PFSK-1 (cell line): ENCODE data around the gene USP53.

ENCODE experiments used
- FOXP2 ChIP-seq: optimal IDR thresholded peaks from 2 replicates; pipeline ENCODE3; 2011; ENCODE audit warnings: borderline replicate concordance, control low read depth, inconsistent platforms; ENCODE audit not compliant: insufficient read depth; ENCODE audit errors: extremely low read length, extremely low read depth
- POLR2AphosphoS5 ChIP-seq: IDR thresholded peaks from 2 replicates; pipeline ENCODE4 v1.6.1; 2012; ENCODE audit warnings: low read depth, mild to moderate bottlenecking, control low read depth, low read length, moderate library complexity
- REST ChIP-seq, 2 experiments: IDR thresholded peaks; 2 replicates each; pipeline versions ENCODE4 v1.6.1 to v1.8.0; 2011 to 2012; ENCODE audit warnings: low read depth in 2 of 2, low read length in 2 of 2, control low read depth in 1 of 2, inconsistent platforms in 1 of 2, mild to moderate bottlenecking in 1 of 2, moderate library complexity in 1 of 2; ENCODE audit not compliant: insufficient read depth in 1 of 2
- SIN3A ChIP-seq: IDR thresholded peaks from 2 replicates; pipeline ENCODE4 v1.6.1; 2012; ENCODE audit warnings: mild to moderate bottlenecking, low read length, moderate library complexity, borderline replicate concordance; ENCODE audit not compliant: insufficient read depth
- TAF1 ChIP-seq: IDR thresholded peaks from 2 replicates; pipeline ENCODE4 v1.6.1; 2012; ENCODE audit warnings: low read length, control low read depth, borderline replicate concordance; ENCODE audit not compliant: insufficient read depth

The USP53 gene

GRCh38 chr4:119284876-119285780 is 72.6 kb downstream of the USP53 start:
- no peak for TF ChIP-seq REST (IDR thresholded peaks at IDR 0.05; ENCODE audit: insufficient read depth in 1 of 2, low read depth in 2 of 2, low read length in 2 of 2)
- TF ChIP-seq POLR2AphosphoS5, result no peak
- no peak for TF ChIP-seq SIN3A
- no peak for TF ChIP-seq FOXP2
- TF ChIP-seq TAF1, result no peak

- TF ChIP-seq REST (IDR thresholded peaks at IDR 0.05; ENCODE audit: insufficient read depth in 1 of 2, low read depth in 2 of 2, low read length in 2 of 2) (no peak), TAF1 (no peak), FOXP2 (no peak), POLR2AphosphoS5 (no peak), SIN3A (no peak)
Observed at GRCh38 chr4:119286377-119287002, 74.0 kb downstream of the USP53 start.

GRCh38 chr4:119289313-119289712 is 76.8 kb downstream of the USP53 start:
- TF ChIP-seq TAF1, result no peak
- no peak for TF ChIP-seq POLR2AphosphoS5
- TF ChIP-seq SIN3A, result no peak
- TF ChIP-seq FOXP2, result no peak
- no peak for TF ChIP-seq REST (IDR thresholded peaks at IDR 0.05; ENCODE audit: insufficient read depth in 1 of 2, low read depth in 2 of 2, low read length in 2 of 2)

- TF ChIP-seq TAF1 (no peak), SIN3A (no peak), POLR2AphosphoS5 (no peak), REST (IDR thresholded peaks at IDR 0.05; ENCODE audit: insufficient read depth in 1 of 2, low read depth in 2 of 2, low read length in 2 of 2) (no peak), FOXP2 (no peak)
Observed at GRCh38 chr4:119290598-119290997, 78.1 kb downstream of the USP53 start.
